ENCODE data around the gene ARPC1B.
A peak's percentile ranks its signal among the peaks of the same experiment; 100 is the strongest.

ARPC1B gene

DNA sequence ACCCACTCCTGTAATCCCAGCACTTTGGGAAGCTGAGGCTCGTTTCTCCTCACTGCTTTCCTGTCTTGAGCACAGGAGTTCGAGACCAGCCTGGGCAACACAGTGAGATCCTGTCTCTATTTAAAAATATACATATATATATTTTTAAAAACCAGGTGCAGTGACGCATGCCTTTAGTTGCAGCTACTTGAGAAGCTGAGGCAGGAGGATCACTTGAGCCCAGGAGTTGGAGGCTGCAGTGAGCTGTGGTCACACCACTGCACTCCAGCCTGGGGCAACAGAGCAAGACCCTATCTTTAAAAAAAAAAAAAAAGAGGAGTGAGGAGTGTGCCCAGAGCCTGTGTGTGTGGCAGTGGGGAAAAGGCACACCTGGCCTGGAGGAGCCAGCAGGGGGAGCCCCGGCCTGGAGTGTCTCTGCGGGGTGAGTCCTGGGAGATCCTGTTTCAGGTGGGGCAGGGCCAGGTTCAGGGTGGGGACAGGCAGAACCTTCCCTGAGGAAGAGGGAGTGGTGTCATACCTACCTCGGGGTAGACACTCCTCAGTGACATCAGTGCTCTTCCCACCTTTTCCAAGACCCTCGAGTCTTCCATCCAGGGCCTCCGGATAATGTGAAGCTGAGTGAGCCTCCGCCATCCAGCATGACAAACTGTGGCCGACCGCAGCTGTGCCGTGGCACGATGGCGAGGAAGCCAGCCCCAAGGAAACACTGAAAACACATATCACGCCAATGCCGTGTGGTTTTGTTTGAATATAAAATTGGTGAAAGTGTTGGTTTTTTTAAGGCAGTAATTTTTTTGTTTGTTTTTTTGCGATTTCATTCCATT is 9.0 kb upstream of the ARPC1B start:
- peak; percentile 61 for DNase-seq (ENCODE audit: insufficient read length, low spot score)
- no peak for FAIRE-seq
- TF ChIP-seq POLR2A (IDR thresholded peaks at IDR 0.05; ENCODE audit: low read depth, low read length) (no peak), PAX5 (IDR thresholded peaks at IDR 0.05; ENCODE audit: insufficient read depth, low read length, severe bottlenecking) (no peak), POLR2AphosphoS5 (IDR thresholded peaks at IDR 0.05; ENCODE audit: low read depth, low read length) (no peak), TAF1 (IDR thresholded peaks at IDR 0.05; ENCODE audit: low read depth, low read length) (no peak), POU2F2 (IDR thresholded peaks at IDR 0.05; ENCODE audit: low read depth, low read length) (no peak), SPI1 (IDR thresholded peaks at IDR 0.05; ENCODE audit: low read depth, low read length) (no peak)

DNA sequence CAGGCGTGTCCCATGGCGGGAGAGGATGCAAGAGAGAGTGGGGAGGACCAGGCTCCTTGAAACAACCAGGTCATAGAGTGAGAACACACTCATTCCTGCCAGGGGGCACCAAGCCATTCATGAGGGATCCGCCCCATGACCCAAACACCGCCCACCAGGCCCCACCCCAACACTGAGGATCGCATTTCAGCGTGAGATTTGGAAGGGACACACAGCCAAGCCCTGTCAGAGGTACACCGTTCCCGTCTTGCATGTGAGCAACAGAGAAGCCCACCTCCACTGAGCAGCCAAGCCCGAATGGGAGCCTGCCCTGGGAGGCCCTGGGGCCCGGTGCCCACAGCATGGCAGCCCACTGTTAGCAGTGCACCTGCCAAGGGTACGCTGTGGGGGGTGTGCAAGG is 7.9 kb upstream of the ARPC1B start:
- no peak for FAIRE-seq
- DNase-seq (ENCODE audit: insufficient read length, low spot score), result no peak
- TF ChIP-seq PAX5 (IDR thresholded peaks at IDR 0.05; ENCODE audit: insufficient read depth, low read length, severe bottlenecking), result no peak
- TF ChIP-seq POU2F2 (IDR thresholded peaks at IDR 0.05; ENCODE audit: low read depth, low read length), result no peak
- no peak for TF ChIP-seq POLR2A (IDR thresholded peaks at IDR 0.05; ENCODE audit: low read depth, low read length)
- TF ChIP-seq TAF1 (IDR thresholded peaks at IDR 0.05; ENCODE audit: low read depth, low read length), result no peak
- TF ChIP-seq POLR2AphosphoS5 (IDR thresholded peaks at IDR 0.05; ENCODE audit: low read depth, low read length), result no peak
- TF ChIP-seq SPI1 (IDR thresholded peaks at IDR 0.05; ENCODE audit: low read depth, low read length), result no peak

DNA sequence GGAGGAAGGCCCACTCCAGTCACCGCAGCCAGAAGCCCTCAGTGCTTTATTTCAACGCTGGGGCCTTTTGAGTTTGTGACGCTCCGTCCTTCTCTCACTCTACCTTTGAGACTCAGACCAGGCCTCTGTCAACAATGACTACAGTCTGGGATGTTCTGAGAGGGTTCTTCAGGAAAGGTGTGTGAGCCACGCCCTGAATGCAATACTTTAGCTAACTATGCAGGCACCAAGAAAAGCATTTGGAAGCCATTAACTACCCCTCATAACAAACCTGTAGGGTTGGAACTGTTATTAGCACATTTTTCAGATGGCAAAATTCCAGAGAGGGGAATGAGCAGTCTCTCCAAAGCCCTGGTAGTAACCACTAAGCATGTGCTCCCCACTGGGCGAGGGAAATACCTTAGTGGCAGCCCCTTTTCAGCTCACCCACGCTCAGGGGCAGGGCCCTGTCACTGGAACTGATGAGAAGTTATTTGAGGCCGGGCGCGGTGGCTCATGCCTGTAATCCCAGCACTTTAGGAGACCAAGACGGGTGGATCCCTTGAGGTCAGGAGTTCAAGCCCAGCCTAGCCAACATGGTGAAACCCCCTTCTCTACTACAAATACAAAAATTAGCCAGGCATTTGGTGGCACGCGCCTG is 5.7 kb upstream of the ARPC1B start:
- no peak for DNase-seq (ENCODE audit: insufficient read length, low spot score)
- no peak for FAIRE-seq
- TF ChIP-seq POLR2AphosphoS5 (IDR thresholded peaks at IDR 0.05; ENCODE audit: low read depth, low read length), result no peak
- no peak for TF ChIP-seq TAF1 (IDR thresholded peaks at IDR 0.05; ENCODE audit: low read depth, low read length)
- no peak for TF ChIP-seq SPI1 (IDR thresholded peaks at IDR 0.05; ENCODE audit: low read depth, low read length)
- TF ChIP-seq POLR2A (IDR thresholded peaks at IDR 0.05; ENCODE audit: low read depth, low read length), result no peak
- TF ChIP-seq POU2F2 (IDR thresholded peaks at IDR 0.05; ENCODE audit: low read depth, low read length), result no peak
- TF ChIP-seq PAX5 (IDR thresholded peaks at IDR 0.05; ENCODE audit: insufficient read depth, low read length, severe bottlenecking), result no peak

DNA sequence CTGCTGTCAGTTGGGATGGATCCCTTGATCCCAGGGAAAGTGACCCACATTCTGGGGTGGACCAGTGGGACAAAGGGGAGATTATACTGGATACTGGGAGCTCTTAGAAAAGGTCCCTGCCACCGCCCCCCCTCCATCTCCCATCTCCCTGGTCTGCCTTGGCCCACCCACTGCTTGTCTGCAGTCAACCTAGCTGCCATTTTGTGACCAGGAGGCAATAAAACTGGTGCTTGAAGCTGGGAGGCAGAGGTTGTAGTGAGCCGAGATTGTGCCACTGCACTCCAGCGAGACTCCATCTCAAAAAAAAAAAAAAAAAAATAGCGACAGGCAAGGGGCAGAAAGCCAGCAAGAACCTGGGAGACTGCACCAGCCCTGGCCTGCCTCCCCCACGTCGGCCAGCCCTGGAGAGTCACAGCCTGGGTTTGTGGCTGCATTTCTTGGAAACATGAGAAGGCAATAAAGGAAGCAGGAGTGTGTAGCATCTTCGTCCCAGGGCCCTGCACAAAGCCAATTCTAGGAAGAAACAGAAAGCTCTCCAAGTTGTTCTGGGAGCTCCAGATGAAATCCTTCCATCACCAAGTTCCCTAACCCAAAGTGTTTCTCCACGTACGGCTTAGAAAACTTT is 4.7 kb upstream of the ARPC1B start:
- DNase-seq (ENCODE audit: insufficient read length, low spot score), result no peak
- FAIRE-seq, result no peak
- TF ChIP-seq PAX5 (IDR thresholded peaks at IDR 0.05; ENCODE audit: insufficient read depth, low read length, severe bottlenecking) (no peak), SPI1 (IDR thresholded peaks at IDR 0.05; ENCODE audit: low read depth, low read length) (no peak), POU2F2 (IDR thresholded peaks at IDR 0.05; ENCODE audit: low read depth, low read length) (no peak), POLR2AphosphoS5 (IDR thresholded peaks at IDR 0.05; ENCODE audit: low read depth, low read length) (no peak), POLR2A (IDR thresholded peaks at IDR 0.05; ENCODE audit: low read depth, low read length) (no peak)

DNA sequence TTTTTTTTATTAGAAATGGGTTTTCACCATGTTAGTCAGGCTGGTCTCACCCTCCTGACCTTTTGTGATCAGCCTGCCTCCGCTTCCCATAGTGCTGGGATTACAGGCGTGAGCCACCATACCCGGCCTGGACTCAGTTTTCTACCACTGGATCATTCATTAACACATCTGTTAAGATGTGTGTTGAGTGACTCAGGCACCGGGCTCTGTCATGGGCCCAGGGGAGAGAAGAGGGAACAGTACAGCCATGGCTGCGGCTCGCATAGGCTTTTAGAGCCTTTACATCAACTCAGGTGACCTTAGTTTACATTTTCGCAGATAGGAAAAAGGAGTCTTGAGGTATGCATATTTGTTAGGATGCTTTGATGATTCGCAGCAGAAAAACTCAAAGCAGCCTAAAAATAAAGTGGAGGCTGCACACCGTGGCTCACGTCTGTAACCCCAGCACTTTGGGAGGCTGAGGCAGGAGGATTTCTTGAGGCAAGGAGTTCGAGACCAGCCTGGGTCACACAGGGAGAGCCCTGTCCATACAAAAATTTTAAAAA is 3.1 kb upstream of the ARPC1B start:
- DNase-seq (ENCODE audit: insufficient read length, low spot score) (no peak), FAIRE-seq (no peak)
- no peak for TF ChIP-seq TAF1 (IDR thresholded peaks at IDR 0.05; ENCODE audit: low read depth, low read length)
- no peak for TF ChIP-seq POU2F2 (IDR thresholded peaks at IDR 0.05; ENCODE audit: low read depth, low read length)
- TF ChIP-seq SPI1 (IDR thresholded peaks at IDR 0.05; ENCODE audit: low read depth, low read length), result no peak
- no peak for TF ChIP-seq POLR2AphosphoS5 (IDR thresholded peaks at IDR 0.05; ENCODE audit: low read depth, low read length)
- TF ChIP-seq POLR2A (IDR thresholded peaks at IDR 0.05; ENCODE audit: low read depth, low read length), result no peak
- no peak for TF ChIP-seq PAX5 (IDR thresholded peaks at IDR 0.05; ENCODE audit: insufficient read depth, low read length, severe bottlenecking)

DNA sequence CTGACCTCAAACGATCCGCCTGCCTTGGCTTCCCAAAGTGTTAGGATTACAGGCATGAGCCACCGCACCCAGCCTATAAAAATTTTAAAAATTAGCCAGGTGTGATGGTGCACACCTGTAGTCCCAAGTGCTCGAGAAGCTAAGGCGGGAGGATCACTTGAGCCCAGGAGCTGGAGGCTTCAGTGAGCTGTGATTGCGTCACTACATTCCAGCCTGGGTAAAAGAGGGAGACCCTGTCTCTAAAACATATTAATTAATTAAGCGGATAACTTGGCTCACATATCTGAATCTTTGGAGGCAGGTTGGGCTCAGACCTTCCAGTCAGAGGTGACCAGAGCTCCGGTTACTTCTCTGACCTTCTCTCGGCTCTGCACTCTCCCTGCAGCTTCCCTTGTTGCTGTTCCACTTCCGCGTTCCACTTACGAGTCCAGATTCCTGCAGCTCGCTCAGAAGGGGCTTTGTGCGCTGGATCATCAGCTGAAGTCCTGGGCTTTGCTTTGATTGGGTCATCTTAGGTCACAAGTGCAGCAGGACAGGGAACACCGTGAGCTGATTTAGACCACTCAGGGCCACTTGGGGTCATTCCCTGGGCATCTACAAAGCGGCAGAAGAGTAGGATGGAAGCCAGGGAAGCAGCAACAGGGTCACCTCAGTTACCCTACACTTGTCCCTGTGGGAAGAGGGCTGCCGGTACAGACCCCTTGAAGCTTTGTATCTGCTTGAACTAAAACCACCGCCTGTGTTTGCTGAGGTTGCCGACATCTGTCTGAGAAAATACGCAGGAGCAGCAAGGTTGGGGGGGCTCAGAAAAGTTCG is 2.0 kb upstream of the ARPC1B start:
- DNase-seq (ENCODE audit: insufficient read length, low spot score) (no peak), FAIRE-seq (no peak)
- TF ChIP-seq POLR2A (IDR thresholded peaks at IDR 0.05; ENCODE audit: low read depth, low read length), result no peak
- no peak for TF ChIP-seq POU2F2 (IDR thresholded peaks at IDR 0.05; ENCODE audit: low read depth, low read length)
- TF ChIP-seq TAF1 (IDR thresholded peaks at IDR 0.05; ENCODE audit: low read depth, low read length), result no peak
- no peak for TF ChIP-seq POLR2AphosphoS5 (IDR thresholded peaks at IDR 0.05; ENCODE audit: low read depth, low read length)

DNA sequence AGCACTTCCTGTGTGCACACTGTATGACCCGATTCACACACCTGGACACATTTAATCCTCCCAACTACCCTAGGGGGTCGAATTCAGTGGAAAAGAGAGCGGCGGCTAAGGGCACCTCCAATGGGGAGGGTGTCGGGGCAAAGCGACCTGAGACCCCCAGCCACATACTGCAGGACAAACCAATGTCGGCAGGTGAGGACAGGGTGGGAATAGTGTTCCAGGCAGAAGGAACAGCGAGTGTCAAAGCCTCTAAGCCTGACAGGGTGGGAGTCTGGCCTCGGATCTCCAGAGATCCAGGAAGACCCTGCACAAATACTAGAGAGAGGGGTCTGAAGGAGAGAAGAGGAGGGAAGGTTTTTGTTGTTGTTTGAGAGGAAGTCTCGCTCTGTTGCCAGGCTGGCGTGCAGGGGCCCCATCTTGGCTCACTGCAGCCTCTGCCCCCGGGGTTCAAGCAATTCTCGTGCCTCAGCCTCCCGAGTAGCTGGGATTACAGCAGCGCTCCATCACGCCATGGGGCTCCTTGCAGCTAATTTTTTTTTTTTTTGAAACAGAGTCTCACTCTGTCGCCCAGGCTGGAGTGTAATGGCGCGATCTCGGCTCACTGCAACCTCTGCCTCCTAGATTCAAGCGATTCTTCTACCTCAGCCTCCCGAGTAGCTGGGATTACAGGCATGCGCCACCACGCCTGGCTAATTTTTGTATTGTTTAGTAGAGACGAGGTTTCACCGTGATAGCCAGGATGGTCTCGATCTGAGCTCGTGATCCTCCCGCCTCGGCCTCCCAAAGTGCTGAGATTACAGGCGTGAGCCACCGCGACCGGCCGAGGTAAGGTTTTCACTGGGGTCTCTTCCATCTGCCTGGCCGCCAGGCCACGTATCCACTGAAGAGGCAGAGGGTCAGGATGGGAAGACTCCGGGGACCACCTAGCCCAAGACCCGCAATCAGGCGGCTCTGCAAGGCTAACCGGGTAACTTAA is 1.2 kb upstream of the ARPC1B start:
- FAIRE-seq (no peak), DNase-seq (ENCODE audit: insufficient read length, low spot score) (no peak)
- TF ChIP-seq POLR2A (IDR thresholded peaks at IDR 0.05; ENCODE audit: low read depth, low read length), result no peak
- no peak for TF ChIP-seq POU2F2 (IDR thresholded peaks at IDR 0.05; ENCODE audit: low read depth, low read length)
- TF ChIP-seq TAF1 (IDR thresholded peaks at IDR 0.05; ENCODE audit: low read depth, low read length), result no peak
- no peak for TF ChIP-seq PAX5 (IDR thresholded peaks at IDR 0.05; ENCODE audit: insufficient read depth, low read length, severe bottlenecking)
- TF ChIP-seq SPI1 (IDR thresholded peaks at IDR 0.05; ENCODE audit: low read depth, low read length), result no peak
- TF ChIP-seq POLR2AphosphoS5 (IDR thresholded peaks at IDR 0.05; ENCODE audit: low read depth, low read length), result no peak

Data from GM12891 (cell line).